OCI-LY3 (cell line): ENCODE results near the gene LHFPL3.

Experiments used
- H2AFZ ChIP-seq: fragments of 200-600, 300-600 bp; shearing (Covaris generic); 2 replicates; pipeline ENCODE4 v1.6.0; 2014; ENCODE audit warnings: antibody characterized with exemption, low read depth, low read length
- H3K27ac ChIP-seq: fragments of 200-600, 300-600 bp; sonication (generic); 2 replicates; pipeline ENCODE4 v1.5.1; 2014; ENCODE audit warnings: mild to moderate bottlenecking, low read length, moderate library complexity, mixed read lengths
- H3K27me3 ChIP-seq: fragments of 200-600, 300-600 bp; sonication (generic); 2 replicates; pipeline ENCODE4 v1.6.1; 2014; ENCODE audit warnings: low read depth, low read length, mixed read lengths
- H3K36me3 ChIP-seq: fragments of 200-600, 300-600 bp; sonication (generic); replicated peaks from 2 replicates; pipeline ENCODE3; 2014; ENCODE audit warnings: low read depth, low read length, mixed read lengths
- H3K4me1 ChIP-seq: fragments of 300-600, 200-600 bp; sonication (generic); 2 replicates; pipeline ENCODE4 v1.6.1; 2014; ENCODE audit warnings: low read length, mixed read lengths
- H3K4me2 ChIP-seq: fragments of 200-600, 300-600 bp; sonication (generic); 2 replicates; pipeline ENCODE4 v1.6.1; 2014; ENCODE audit warnings: low read length, mixed read lengths
- H3K4me3 ChIP-seq: fragments of 300-600, 200-600 bp; sonication (generic); 2 replicates; pipeline ENCODE4 v1.5.1; 2014; ENCODE audit warnings: antibody characterized with exemption, mild to moderate bottlenecking, low read length, moderate library complexity
- H3K79me2 ChIP-seq: fragments of 300-600, 200-600 bp; shearing (Covaris generic); 2 replicates; pipeline ENCODE4 v1.6.1; 2014; ENCODE audit warnings: mild to moderate bottlenecking, low read length, mixed read lengths
- H3K9ac ChIP-seq: fragments of 300-600, 200-600 bp; shearing (Covaris generic); 2 replicates; pipeline ENCODE4 v1.6.0; 2014; ENCODE audit warnings: mild to moderate bottlenecking, low read length, moderate library complexity
- H3K9me3 ChIP-seq: fragments of 200-600, 300-600 bp; shearing (Covaris generic); 2 replicates; pipeline ENCODE4 v1.6.1; 2014; ENCODE audit warnings: low read length, mixed read lengths; ENCODE audit not compliant: insufficient read depth
- H4K20me1 ChIP-seq: fragments of 200-600, 300-600 bp; sonication (generic); 2 replicates; pipeline ENCODE4 v1.6.1; 2016; ENCODE audit warnings: low read length, mixed read lengths; ENCODE audit not compliant: insufficient read depth
- EZH2phosphoT487 ChIP-seq: fragments of 200-600 bp; shearing (Covaris generic); IDR thresholded peaks from 2 replicates; pipeline ENCODE4 v1.6.1; 2018; ENCODE audit warnings: antibody characterized with exemption, mixed run types, low read depth
- TF ChIP-seq, protein P1 (sequence below): fragments of 200-600, 300-600 bp; sonication (generic); IDR thresholded peaks from 2 replicates; pipeline ENCODE4 v1.5.1; 2014; ENCODE audit warnings: antibody characterized with exemption, low read length, low read depth

The LHFPL3 gene

DNA sequence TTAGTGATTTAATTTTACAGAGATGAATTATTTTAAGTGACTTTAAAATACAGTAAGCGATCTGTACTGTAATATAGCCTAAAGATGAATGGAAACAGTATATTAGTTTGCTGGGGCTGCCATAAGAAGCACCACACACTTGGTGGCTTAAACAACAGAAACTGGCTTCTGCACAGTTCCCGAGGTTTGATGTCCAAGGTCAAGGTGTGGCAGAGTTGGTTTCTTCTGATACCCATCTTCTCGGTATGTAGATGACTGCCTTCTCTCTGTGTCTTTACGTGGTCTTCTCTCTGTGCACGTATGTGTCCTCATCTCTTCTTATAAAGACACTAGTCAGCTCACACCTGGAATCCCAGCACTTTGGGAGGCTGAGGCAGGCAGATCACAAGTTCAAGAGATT is 621.6 kb downstream of the LHFPL3 start:
- Histone ChIP-seq H3K4me3 (no peak overlapping the region), H3K4me1 (peaks cover 24% of the 10 kb centered on the region), H2AFZ (no peak overlapping the region), H3K79me2 (no peaks in the 10 kb centered on the region), H3K4me2 (no peak overlapping the region), H3K9ac (no peak overlapping the region), H3K27me3 (no peaks in the 10 kb centered on the region), H3K27ac (no peak overlapping the region), H3K36me3 (no peaks in the 10 kb centered on the region), H4K20me1 (no peaks in the 10 kb centered on the region), H3K9me3 (no peaks in the 10 kb centered on the region)
- TF ChIP-seq EZH2phosphoT487: no peak
- TF ChIP-seq, protein P1, sequence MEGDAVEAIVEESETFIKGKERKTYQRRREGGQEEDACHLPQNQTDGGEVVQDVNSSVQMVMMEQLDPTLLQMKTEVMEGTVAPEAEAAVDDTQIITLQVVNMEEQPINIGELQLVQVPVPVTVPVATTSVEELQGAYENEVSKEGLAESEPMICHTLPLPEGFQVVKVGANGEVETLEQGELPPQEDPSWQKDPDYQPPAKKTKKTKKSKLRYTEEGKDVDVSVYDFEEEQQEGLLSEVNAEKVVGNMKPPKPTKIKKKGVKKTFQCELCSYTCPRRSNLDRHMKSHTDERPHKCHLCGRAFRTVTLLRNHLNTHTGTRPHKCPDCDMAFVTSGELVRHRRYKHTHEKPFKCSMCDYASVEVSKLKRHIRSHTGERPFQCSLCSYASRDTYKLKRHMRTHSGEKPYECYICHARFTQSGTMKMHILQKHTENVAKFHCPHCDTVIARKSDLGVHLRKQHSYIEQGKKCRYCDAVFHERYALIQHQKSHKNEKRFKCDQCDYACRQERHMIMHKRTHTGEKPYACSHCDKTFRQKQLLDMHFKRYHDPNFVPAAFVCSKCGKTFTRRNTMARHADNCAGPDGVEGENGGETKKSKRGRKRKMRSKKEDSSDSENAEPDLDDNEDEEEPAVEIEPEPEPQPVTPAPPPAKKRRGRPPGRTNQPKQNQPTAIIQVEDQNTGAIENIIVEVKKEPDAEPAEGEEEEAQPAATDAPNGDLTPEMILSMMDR: no peak

DNA sequence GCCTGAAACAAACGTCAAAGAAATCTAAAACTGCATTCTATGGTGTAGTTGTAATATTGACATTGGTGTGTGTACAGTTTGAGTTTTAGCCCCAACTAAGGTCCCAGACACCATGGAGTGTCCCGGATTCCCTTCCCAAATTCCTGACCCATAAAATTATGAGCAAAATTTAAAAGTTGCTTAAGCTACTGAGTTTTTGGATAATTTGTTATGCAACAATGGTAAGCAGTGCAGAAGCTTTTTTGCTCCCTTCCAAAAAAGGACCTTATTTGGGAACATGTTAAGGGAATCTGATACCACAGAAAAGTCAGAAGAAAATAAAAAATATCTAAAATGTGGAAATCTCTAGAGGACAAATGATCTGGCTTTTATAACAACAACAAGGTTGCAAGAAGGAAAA is 622.4 kb downstream of the LHFPL3 start:
- H3K79me2 ChIP-seq: no peaks in the 10 kb centered on the region
- H3K27me3 ChIP-seq: no peaks in the 10 kb centered on the region
- peaks cover 18% of the 10 kb centered on the region for H3K4me1 ChIP-seq
- no peak for TF ChIP-seq EZH2phosphoT487
- TF ChIP-seq, protein P1: no peak
- no peak overlapping the region for H2AFZ ChIP-seq
- no peak overlapping the region for H3K27ac ChIP-seq
- H3K4me2 ChIP-seq: no peak overlapping the region
- no peaks in the 10 kb centered on the region for H4K20me1 ChIP-seq
- no peak overlapping the region for H3K4me3 ChIP-seq
- H3K9ac ChIP-seq: no peak overlapping the region
- H3K9me3 ChIP-seq: no peaks in the 10 kb centered on the region
- no peaks in the 10 kb centered on the region for H3K36me3 ChIP-seq

DNA sequence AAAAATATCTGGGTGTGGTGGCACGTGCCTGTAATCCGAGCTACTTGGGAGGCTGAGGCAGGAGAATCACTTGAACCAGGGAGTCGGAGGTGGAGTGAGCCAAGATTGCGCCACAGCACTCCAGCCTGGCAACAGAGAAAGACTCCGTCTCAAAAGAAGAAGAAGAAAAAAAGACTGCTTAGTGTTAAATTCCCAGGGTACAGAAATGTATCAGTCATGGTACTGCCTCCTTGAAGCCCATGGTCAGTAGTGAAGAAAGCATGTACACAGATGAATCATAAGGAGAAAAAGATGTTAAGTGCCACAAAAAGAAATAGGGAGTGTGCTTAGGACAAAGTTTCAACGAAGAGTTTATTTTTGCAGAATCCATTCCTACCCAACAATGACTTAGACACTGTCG is 623.1 kb downstream of the LHFPL3 start:
- Histone ChIP-seq H3K4me2 (no peak overlapping the region), H3K9me3 (no peaks in the 10 kb centered on the region)
- TF ChIP-seq, protein P1: no peak
- no peak for TF ChIP-seq EZH2phosphoT487

DNA sequence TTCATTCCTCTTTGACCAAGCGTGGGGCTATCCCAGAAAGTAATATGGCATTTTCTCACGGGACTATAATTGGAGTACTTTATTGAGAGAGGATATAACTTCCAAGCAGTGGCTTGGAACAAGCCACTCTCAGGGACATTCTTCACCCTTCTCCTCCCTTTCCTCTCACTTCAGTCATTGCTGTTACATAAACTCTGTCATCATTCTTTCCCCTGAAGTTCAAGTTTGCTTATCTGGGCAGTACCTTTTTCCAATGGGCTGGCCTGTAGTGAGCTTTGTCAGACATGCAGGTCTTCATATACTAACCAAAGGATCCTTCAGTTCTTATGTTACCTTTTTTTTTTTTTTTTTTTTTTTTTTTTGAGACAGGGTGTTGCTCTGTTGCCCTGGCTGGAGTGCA is 626.9 kb downstream of the LHFPL3 start:
- Histone ChIP-seq H3K4me3 (no peak overlapping the region), H3K4me2 (no peak overlapping the region), H3K27me3 (no peaks in the 10 kb centered on the region), H2AFZ (no peak overlapping the region), H3K27ac (no peak overlapping the region), H3K36me3 (no peaks in the 10 kb centered on the region), H3K9ac (no peak overlapping the region), H3K9me3 (no peaks in the 10 kb centered on the region), H3K4me1 (no peaks in the 10 kb centered on the region), H4K20me1 (no peaks in the 10 kb centered on the region), H3K79me2 (no peaks in the 10 kb centered on the region)
- TF ChIP-seq EZH2phosphoT487: no peak
- TF ChIP-seq, protein P1: no peak

More for the DNA sequence above, 623.1 kb downstream of the LHFPL3 start:
- H3K9ac ChIP-seq: no peak overlapping the region
- H3K4me3 ChIP-seq: no peak overlapping the region
- H3K27me3 ChIP-seq: no peaks in the 10 kb centered on the region
- H3K27ac ChIP-seq: no peak overlapping the region
- H3K79me2 ChIP-seq: no peaks in the 10 kb centered on the region
- no peak overlapping the region for H2AFZ ChIP-seq
- H3K4me1 ChIP-seq: peaks cover 10% of the 10 kb centered on the region
- H4K20me1 ChIP-seq: no peaks in the 10 kb centered on the region
- H3K36me3 ChIP-seq: no peaks in the 10 kb centered on the region
